ENCODE measurements around the gene TRIM2. TPM values are rescaled to one million over a fixed set of nuclear protein-coding genes. Genes with fewer than 3 reads are reported as not detected.

TRIM2 gene
- total RNA-seq, 2 donors from 2014 or later = 54.5 to 70.4 TPM

DNA sequence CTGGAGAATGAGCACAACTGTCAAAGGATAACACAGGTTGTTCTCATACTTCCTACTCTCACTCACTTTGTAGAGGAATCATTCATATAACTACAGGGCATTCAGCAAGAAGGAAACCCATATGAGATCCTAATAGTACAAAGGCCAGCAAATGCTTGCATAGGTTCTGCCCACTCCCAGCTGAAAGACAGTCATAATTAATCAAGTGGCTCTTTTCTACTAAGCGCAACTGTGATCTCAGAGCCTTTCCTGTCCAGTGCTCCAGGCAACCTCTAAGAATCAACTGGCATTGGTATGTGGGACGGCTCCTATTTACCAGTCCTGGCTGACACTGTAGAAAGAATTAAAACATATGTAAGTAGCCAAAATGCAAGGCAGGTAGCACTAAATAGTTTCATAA is 121.3 kb downstream of the TRIM2 start:
- DNase-seq (ENCODE audit: low spot score) = no peak
- no peaks in the 10 kb centered on the region for H3K36me3 ChIP-seq
- intact Hi-C loops (cut with DNase I) = no loop called here
- no peaks in the 10 kb centered on the region for H3K4me1 ChIP-seq (replicated peaks)
- H3K27ac ChIP-seq = no peak overlapping the region
- TF ChIP-seq POLR2AphosphoS5 (IDR thresholded peaks at IDR 0.05) (no peak), POLR2A (IDR thresholded peaks at IDR 0.05) (no peak)
- H3K27me3 ChIP-seq (replicated peaks; ENCODE audit: insufficient read depth) = no peaks in the 10 kb centered on the region
- H3K9me3 ChIP-seq = no peaks in the 10 kb centered on the region
- H3K4me3 ChIP-seq = no peak overlapping the region
- 94% methylated on average over 2 of the region's 2 CpGs for WGBS

DNA sequence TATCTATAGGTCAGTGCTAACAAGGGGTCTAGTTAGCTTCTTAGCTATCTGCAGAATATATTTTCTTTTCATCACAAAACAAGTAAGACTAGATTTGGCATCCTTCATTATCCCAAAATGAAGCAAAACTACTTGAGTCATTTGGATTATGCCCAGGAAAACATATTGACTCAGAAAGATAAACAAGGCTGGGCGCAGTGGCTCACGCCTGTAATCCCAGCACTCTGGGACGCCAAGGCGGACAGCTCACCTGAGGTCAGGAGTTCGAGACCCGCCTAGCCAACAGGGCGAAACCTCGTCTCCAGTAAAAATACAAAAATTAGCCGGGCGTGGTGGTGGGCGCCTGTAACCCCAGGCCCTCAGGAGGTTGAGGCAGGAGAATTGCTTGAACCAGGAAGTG is 122.3 kb downstream of the TRIM2 start:
- Histone ChIP-seq H3K4me3 (no peak overlapping the region), H3K27me3 (replicated peaks; ENCODE audit: insufficient read depth) (no peaks in the 10 kb centered on the region), H3K27ac (no peak overlapping the region), H3K4me1 (replicated peaks) (no peaks in the 10 kb centered on the region), H3K9me3 (no peaks in the 10 kb centered on the region), H3K36me3 (no peaks in the 10 kb centered on the region)
- DNase-seq (ENCODE audit: low spot score) = no peak
- WGBS = 84% methylated on average over 11 of the region's 11 CpGs
- intact Hi-C loops (cut with DNase I) = no loop called here
- TF ChIP-seq POLR2A (IDR thresholded peaks at IDR 0.05) (no peak), POLR2AphosphoS5 (IDR thresholded peaks at IDR 0.05) (no peak)
- TF ChIP-seq, protein P1, sequence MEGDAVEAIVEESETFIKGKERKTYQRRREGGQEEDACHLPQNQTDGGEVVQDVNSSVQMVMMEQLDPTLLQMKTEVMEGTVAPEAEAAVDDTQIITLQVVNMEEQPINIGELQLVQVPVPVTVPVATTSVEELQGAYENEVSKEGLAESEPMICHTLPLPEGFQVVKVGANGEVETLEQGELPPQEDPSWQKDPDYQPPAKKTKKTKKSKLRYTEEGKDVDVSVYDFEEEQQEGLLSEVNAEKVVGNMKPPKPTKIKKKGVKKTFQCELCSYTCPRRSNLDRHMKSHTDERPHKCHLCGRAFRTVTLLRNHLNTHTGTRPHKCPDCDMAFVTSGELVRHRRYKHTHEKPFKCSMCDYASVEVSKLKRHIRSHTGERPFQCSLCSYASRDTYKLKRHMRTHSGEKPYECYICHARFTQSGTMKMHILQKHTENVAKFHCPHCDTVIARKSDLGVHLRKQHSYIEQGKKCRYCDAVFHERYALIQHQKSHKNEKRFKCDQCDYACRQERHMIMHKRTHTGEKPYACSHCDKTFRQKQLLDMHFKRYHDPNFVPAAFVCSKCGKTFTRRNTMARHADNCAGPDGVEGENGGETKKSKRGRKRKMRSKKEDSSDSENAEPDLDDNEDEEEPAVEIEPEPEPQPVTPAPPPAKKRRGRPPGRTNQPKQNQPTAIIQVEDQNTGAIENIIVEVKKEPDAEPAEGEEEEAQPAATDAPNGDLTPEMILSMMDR (IDR thresholded peaks at IDR 0.05) = no peak

DNA sequence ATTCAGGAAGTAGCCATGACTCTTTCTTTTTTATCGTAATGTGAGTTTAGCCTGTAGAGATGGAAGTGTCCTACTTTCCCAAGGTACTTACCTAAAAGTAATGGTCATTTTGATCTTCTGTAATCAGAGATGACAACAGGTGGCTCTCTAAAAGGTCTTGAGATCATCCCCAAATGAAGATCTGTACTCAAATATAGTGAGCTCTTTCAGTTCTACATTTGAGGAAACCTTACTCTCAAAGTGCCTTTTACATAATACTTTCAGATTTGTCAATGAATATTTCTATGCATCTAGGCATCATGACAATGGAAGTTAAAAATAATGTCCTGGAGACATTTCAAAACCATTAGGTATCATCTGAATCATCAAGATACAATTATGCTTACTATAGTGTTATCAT is 123.0 kb downstream of the TRIM2 start:
- no peaks in the 10 kb centered on the region for H3K9me3 ChIP-seq
- H3K4me3 ChIP-seq = no peak overlapping the region
- no peak for TF ChIP-seq POLR2AphosphoS5 (IDR thresholded peaks at IDR 0.05)
- DNase-seq (ENCODE audit: low spot score) = no peak
- H3K27me3 ChIP-seq (replicated peaks; ENCODE audit: insufficient read depth) = no peaks in the 10 kb centered on the region
- H3K36me3 ChIP-seq = no peaks in the 10 kb centered on the region
- H3K27ac ChIP-seq = no peak overlapping the region
- no peaks in the 10 kb centered on the region for H3K4me1 ChIP-seq (replicated peaks)
- 84% methylated on average over 1 of the region's 1 CpG for WGBS
- intact Hi-C loops (cut with DNase I) = no loop called here

DNA sequence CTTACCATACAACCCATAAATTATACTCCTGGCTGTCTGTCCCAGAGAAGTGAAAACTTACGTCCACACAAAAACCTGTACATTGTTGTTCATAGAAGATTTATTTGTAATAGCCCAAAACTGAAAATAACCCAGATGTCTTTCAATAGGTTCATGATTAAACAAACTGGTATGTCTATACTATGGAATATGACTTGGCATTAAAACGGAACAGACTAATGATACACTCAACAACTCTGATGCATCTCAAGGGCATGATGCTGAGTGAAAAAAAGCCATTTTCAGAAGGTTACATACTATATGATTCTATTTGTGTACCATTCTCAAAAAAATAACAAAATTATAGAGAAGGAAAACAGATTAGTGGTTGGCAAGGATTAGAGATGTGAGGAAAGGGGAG is 128.7 kb downstream of the TRIM2 start:
- WGBS = 97% methylated on average over 2 of the region's 2 CpGs
- DNase-seq (ENCODE audit: low spot score) = no peak
- TF ChIP-seq POLR2A (IDR thresholded peaks at IDR 0.05) = no peak
- TF ChIP-seq, protein P1 (IDR thresholded peaks at IDR 0.05) = no peak
- TF ChIP-seq POLR2AphosphoS5 (IDR thresholded peaks at IDR 0.05) = no peak
- no peaks in the 10 kb centered on the region for H3K4me1 ChIP-seq (replicated peaks)
- H3K4me3 ChIP-seq = no peak overlapping the region
- no peak overlapping the region for H3K27ac ChIP-seq
- no peaks in the 10 kb centered on the region for H3K9me3 ChIP-seq
- H3K36me3 ChIP-seq = no peaks in the 10 kb centered on the region
- no peaks in the 10 kb centered on the region for H3K27me3 ChIP-seq (replicated peaks; ENCODE audit: insufficient read depth)
- intact Hi-C loops (cut with DNase I) = no loop called here

DNA sequence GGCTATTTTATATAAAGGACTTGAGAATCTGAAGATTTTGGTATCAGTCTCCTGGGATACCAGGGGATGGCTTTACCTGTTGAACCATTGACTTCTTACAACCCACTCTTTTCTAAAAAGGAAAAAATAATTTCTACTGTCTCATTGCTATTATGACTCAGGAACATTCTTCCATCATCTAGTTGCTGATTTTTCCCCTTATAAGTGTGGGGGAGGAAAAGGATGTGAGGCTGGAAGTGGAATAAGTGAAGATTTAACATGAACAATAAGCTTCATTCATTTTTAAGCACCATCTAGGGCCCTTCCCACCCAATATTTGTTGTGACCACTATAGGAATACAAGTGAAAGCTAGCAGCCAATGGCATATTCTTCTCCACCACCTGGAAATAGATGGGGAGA is 129.6 kb downstream of the TRIM2 start:
- Histone ChIP-seq H3K36me3 (no peaks in the 10 kb centered on the region), H3K27me3 (replicated peaks; ENCODE audit: insufficient read depth) (no peaks in the 10 kb centered on the region), H3K4me1 (replicated peaks) (no peaks in the 10 kb centered on the region), H3K9me3 (no peaks in the 10 kb centered on the region), H3K27ac (no peak overlapping the region), H3K4me3 (no peak overlapping the region)
- DNase-seq (ENCODE audit: low spot score) = no peak
- intact Hi-C loops (cut with DNase I) = no loop called here
- TF ChIP-seq, protein P1 (IDR thresholded peaks at IDR 0.05) = no peak
- TF ChIP-seq POLR2A (IDR thresholded peaks at IDR 0.05) = no peak
- TF ChIP-seq POLR2AphosphoS5 (IDR thresholded peaks at IDR 0.05) = no peak

DNA sequence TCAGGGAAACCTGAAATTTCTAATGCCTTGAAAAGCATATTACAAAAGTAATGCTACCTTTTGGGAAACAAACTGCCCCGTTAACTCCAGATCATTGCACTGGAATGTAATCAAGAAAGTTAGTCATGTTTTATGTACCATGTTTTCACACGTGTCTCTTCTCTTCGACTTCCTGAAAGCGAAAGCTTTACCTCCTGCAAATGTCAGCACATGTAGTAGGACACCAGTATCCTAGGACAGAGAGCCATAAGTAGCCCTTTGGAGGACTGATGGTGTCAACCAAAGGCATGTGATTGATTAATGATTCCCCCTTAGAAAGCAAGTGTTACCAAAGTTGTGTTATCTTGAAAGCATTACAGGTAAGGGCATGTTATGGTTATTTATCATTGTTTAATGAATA is 131.4 kb downstream of the TRIM2 start:
- no peaks in the 10 kb centered on the region for H3K9me3 ChIP-seq
- TF ChIP-seq POLR2AphosphoS5 (IDR thresholded peaks at IDR 0.05) = no peak
- TF ChIP-seq, protein P1 (IDR thresholded peaks at IDR 0.05) = no peak
- no peak for TF ChIP-seq POLR2A (IDR thresholded peaks at IDR 0.05)
- intact Hi-C loops (cut with DNase I) = no loop called here
- H3K4me3 ChIP-seq = no peak overlapping the region
- DNase-seq (ENCODE audit: low spot score) = no peak
- H3K36me3 ChIP-seq = no peaks in the 10 kb centered on the region
- no peaks in the 10 kb centered on the region for H3K4me1 ChIP-seq (replicated peaks)
- H3K27me3 ChIP-seq (replicated peaks; ENCODE audit: insufficient read depth) = no peaks in the 10 kb centered on the region
- 51% methylated on average over 4 of the region's 4 CpGs for WGBS
- H3K27ac ChIP-seq = no peak overlapping the region

Measured in prostate gland (tissue), 2 donors.